Astrocyte (in vitro differentiated cells and primary cell): ENCODE results near the gene CCDC187.

Experiments
- EZH2 ChIP-seq: IDR thresholded peaks from 2 replicates; pipeline ENCODE4 v1.6.1; 2012; ENCODE audit warnings: mild to moderate bottlenecking, low read length, inconsistent platforms; ENCODE audit not compliant: insufficient read depth
- TF ChIP-seq, protein P1 (sequence below): IDR thresholded peaks from 2 replicates; pipeline ENCODE4 v1.5.1; 2011; ENCODE audit warnings: low read depth, mild to moderate bottlenecking, inconsistent platforms, low read length, moderate library complexity; ENCODE audit not compliant: insufficient read depth

DNA sequence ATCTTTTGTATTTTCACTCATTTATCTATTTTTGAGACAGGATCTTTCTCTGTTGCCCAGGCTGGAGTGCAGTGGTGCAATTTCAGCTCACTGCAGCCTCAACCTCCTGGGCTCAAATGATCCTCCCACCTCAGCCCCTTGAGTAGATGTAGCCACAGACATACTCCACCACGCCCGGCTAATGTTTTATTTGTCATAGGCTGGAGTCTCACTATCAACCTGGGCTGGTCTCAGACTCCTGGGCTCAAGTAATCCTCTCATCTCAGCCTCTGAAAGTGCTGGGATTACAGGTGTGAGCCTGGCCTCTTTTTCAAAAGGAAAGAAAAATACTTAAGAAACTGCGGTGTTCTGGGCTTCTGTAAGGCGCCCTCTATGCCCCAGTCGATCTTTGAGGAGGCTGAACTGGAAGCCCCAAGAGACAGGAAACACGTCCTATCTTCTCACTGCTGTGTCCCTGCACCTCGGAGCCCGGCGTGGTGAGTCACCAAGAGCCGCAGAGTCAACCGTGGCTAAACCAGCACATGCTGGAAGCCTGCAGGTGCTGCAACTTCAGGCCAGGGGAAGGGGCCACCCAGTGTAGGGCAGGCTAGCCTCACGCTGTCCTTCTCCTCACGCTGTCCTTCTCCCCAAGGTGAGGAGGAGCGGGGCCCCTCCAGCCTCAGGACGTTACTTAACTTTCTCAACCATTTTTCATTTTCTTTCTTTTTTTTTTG lies 83.7 kb downstream of the CCDC187 start:
- TF ChIP-seq, protein P1, sequence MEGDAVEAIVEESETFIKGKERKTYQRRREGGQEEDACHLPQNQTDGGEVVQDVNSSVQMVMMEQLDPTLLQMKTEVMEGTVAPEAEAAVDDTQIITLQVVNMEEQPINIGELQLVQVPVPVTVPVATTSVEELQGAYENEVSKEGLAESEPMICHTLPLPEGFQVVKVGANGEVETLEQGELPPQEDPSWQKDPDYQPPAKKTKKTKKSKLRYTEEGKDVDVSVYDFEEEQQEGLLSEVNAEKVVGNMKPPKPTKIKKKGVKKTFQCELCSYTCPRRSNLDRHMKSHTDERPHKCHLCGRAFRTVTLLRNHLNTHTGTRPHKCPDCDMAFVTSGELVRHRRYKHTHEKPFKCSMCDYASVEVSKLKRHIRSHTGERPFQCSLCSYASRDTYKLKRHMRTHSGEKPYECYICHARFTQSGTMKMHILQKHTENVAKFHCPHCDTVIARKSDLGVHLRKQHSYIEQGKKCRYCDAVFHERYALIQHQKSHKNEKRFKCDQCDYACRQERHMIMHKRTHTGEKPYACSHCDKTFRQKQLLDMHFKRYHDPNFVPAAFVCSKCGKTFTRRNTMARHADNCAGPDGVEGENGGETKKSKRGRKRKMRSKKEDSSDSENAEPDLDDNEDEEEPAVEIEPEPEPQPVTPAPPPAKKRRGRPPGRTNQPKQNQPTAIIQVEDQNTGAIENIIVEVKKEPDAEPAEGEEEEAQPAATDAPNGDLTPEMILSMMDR: no peak
- TF ChIP-seq EZH2: no peak
